Progenitor cell of endocrine pancreas (in vitro differentiated cells): ENCODE results near the gene ABCD1. TPM values are rescaled to one million over a fixed set of nuclear protein-coding genes. Genes with fewer than 3 reads are reported as not detected.
"Not testable (repeated sequence)": the region's sequence is repeated elsewhere in the genome, so short reads cannot be mapped to it uniquely, and the experiment has no call there.

Source experiments
- DNase-seq: peaks from one replicate; pipeline ENCODE4 v3.0.0; 2021; ENCODE audit warnings: low spot score; ENCODE audit not compliant: unreplicated experiment
- H3K27ac Mint-ChIP-seq: 2 replicates; pipeline ENCODE4 v1.8.0; 2021; ENCODE audit warnings: mild to moderate bottlenecking, moderate library complexity, mixed read lengths
- H3K27me3 Mint-ChIP-seq: 2 replicates; pipeline ENCODE4 v1.8.0; 2021; ENCODE audit warnings: mixed read lengths
- H3K36me3 Mint-ChIP-seq: 2 replicates; pipeline ENCODE4 v1.8.0; 2022; ENCODE audit warnings: mixed read lengths; ENCODE audit not compliant: insufficient read depth
- H3K4me1 Mint-ChIP-seq: 2 replicates; pipeline ENCODE4 v1.8.0; 2021; ENCODE audit warnings: low read depth, mixed read lengths
- H3K4me3 Mint-ChIP-seq: 2 replicates; pipeline ENCODE4 v1.8.0; 2021; ENCODE audit warnings: low read depth, mild to moderate bottlenecking, moderate library complexity, mixed read lengths
- H3K9me3 Mint-ChIP-seq: 2 replicates; pipeline ENCODE4 v1.8.0; 2021; ENCODE audit warnings: low read depth, mixed read lengths
- CTCF ChIP-seq: fragments of 200-600 bp; sonication (generic); IDR thresholded peaks from one replicate; pipeline ENCODE4 v1.5.0; 2021; ENCODE audit warnings: antibody characterized with exemption, mild to moderate bottlenecking; ENCODE audit not compliant: unreplicated experiment
- long read RNA-seq: library from polyadenylated mRNA; unstranded; transcript quantifications from one replicate; pipeline ENCODE4 v2.0.0, GENCODE V29; 2020
- total RNA-seq: library from RNA; stranded (reverse); gene quantifications from 2 replicates; pipeline ENCODE4 v1.2.1, GENCODE V29; 2021

ABCD1 gene
- total RNA-seq, result 15.2 and 15.3 TPM in 2 replicates
- long read RNA-seq, result 0 reads

- H3K36me3 Mint-ChIP-seq, result peaks cover 7% of the 10 kb centered on the region
- no peaks in the 10 kb centered on the region for H3K27me3 Mint-ChIP-seq
- peak; percentile 76 for DNase-seq
- H3K27ac Mint-ChIP-seq, result peak within 1 kb of the TSS; percentile 96
- H3K4me1 Mint-ChIP-seq, result peaks cover 16% of the 10 kb centered on the region
- no peak for TF ChIP-seq CTCF
- H3K9me3 Mint-ChIP-seq, result no peaks in the 10 kb centered on the region
- H3K4me3 Mint-ChIP-seq, result peak within 1 kb of the TSS; percentile 80
These were observed at the start of gene ABCD1, which contains the start of gene BCAP31 for GRCh38 chrX:153724252-153725038. Gene ABCD1, plus strand, starts transcription at chrX:153724856. Its CDS starts 411 bp downstream, at chrX:153725267. Gene BCAP31, minus strand, starts transcription at chrX:153724387. Its CDS starts 1,143 bp downstream, at chrX:153723244.

GRCh38 chrX:153681175-153681574 is 43.5 kb upstream of the ABCD1 start:
- Mint-ChIP-seq H3K4me1 (no peaks in the 10 kb centered on the region), H3K27me3 (no peaks in the 10 kb centered on the region)
- no peak for DNase-seq

GRCh38 chrX:153683486-153683885 is 41.2 kb upstream of the ABCD1 start:
- not testable (repeated sequence) for H3K27me3 Mint-ChIP-seq, H3K4me1 Mint-ChIP-seq, DNase-seq, H3K27ac Mint-ChIP-seq, H3K4me3 Mint-ChIP-seq, H3K36me3 Mint-ChIP-seq
- peaks cover 11% of the 10 kb centered on the region for H3K9me3 Mint-ChIP-seq

More at GRCh38 chrX:153681175-153681574, 43.5 kb upstream of the ABCD1 start:
- Mint-ChIP-seq H3K9me3 (peaks cover 11% of the 10 kb centered on the region), H3K36me3 (no peaks in the 10 kb centered on the region), H3K4me3 (no peak overlapping the region), H3K27ac (no peak overlapping the region)
- TF ChIP-seq CTCF, result no peak

GRCh38 chrX:153684467-153685155 is 40.0 kb upstream of the ABCD1 start:
- no peak for TF ChIP-seq CTCF
- H3K27me3 Mint-ChIP-seq, result no peaks in the 10 kb centered on the region
- no peak for DNase-seq
- peaks cover 5% of the 10 kb centered on the region for H3K4me1 Mint-ChIP-seq
- H3K36me3 Mint-ChIP-seq, result no peaks in the 10 kb centered on the region
- H3K4me3 Mint-ChIP-seq, result no peak overlapping the region
- H3K9me3 Mint-ChIP-seq, result peaks cover 11% of the 10 kb centered on the region
- no peak overlapping the region for H3K27ac Mint-ChIP-seq

- H3K36me3 Mint-ChIP-seq, result no peaks in the 10 kb centered on the region
- H3K27ac Mint-ChIP-seq, result no peak overlapping the region
- DNase-seq, result no peak
- H3K4me1 Mint-ChIP-seq, result peaks cover 5% of the 10 kb centered on the region
- no peaks in the 10 kb centered on the region for H3K27me3 Mint-ChIP-seq
- no peak overlapping the region for H3K4me3 Mint-ChIP-seq
- TF ChIP-seq CTCF, result no peak
- H3K9me3 Mint-ChIP-seq, result peaks cover 10% of the 10 kb centered on the region
These were observed 39.5 kb upstream of the ABCD1 start for GRCh38 chrX:153685156-153685536.
